GM19452 (cell line): ENCODE measurements around the gene PCDHA1.

Source experiments
- ATAC-seq: cut with Tn5 transposase; IDR thresholded peaks from one replicate; pipeline ENCODE4 v1.9.1; 2021; ENCODE audit not compliant: unreplicated experiment

Gene PCDHA1

GRCh38 chr5:140986117-140986521, 200.2 kb downstream of the PCDHA1 start:
- ATAC-seq = no peak

- no peak for ATAC-seq
Observed at GRCh38 chr5:140988100-140988499, 202.2 kb downstream of the PCDHA1 start.

DNA sequence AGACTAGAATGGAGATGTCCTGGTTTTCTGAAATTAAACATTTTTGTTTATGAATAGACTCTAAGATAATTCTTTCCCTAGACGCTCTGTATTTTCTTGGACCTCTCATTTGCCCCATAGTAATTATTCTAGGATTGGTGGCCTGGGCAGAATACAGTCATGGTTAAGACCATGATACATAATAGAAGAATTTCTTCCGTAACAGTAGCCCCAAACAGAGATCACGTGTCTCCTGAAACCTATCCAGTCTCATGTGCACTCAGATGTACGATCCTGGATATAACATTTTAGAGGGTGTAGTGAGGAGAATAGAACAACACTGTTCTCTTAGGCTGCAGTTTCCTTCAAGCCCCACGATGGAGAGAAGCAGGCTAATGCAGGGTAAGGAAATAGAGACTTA, 202.7 kb downstream of the PCDHA1 start:
- ATAC-seq = no peak

DNA sequence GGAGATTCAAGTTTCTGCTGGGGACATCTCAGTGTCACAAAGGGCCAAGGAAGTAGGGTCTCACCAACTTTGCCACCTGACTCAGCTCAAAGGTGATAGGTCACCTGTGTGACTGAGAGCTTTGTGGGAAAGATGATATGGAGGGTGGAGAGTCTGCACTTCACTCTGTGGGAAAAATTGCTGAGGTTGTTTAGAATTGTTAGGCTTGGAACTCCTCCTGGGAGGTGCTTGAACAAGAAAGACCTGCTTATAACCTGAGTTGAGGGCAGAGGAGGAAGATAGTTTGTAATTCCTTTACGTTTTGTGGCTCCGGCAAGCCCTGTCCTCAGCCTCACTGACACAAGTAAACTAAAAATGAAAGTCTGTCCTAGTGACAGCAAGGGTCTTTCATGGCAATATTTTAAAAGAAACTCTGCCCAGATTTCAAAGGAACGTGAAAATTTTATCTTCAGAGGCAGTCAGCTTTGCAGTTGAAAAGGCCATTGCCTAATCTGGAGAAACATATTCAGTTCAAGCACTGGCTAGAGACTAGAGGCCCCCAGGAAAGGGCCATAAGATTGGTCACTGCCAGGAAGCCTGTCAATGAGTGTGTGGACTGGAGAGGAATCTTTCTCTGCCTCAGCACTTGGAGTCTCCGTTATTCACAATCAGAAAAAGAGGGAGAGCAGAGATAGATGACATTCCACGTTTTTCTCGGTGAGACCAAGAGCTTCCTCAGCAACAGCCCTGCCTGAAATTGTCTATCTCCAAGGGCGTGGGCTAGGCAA, 203.5 kb downstream of the PCDHA1 start:
- ATAC-seq = no peak

- ATAC-seq = no peak
Observed at GRCh38 chr5:140992828-140993227, 206.9 kb downstream of the PCDHA1 start.

GRCh38 chr5:140996060-140996459, 210.1 kb downstream of the PCDHA1 start:
- ATAC-seq = no peak

DNA sequence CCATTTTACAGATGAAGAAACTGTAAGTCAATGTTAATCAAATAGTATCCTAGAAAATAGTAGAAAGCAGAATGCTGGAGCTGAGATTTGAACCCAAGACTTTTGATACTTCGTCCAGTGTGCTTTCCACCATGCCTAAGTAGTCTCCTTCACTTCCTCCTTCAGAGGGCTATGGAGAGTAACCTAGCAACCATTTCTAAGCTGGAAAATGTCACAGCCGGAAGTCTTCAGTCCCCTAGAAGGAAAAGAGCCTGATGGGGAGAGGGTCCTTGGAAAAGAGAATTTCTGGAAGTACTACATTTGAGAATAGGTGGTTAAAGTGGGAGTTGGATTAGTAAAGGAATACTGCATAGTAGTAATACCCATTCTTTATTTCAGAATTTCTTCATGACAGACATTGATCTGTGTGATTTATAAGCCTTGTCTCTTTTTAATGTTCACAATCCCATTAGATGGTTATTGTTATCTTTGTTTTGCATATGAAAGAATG, 213.0 kb downstream of the PCDHA1 start:
- no peak for ATAC-seq

DNA sequence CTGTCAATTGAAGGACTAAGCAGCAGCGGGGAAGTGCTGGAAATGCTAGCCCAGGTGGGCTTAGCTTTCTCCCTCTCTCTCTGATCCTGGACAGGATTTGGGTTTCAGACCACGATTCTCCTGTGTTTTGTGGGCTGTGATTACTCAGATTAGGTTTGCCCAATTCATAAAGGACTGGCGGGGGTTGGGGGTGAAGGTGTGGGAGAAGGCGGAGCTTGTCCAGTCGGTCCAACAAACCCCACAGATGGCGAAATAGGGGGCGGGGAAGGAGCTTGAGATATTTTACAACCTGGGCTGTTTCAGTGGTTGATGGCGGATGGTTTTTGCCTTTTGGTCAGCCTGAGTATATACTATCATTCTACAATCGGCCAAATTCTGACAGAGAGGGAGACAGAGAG, 215.5 kb downstream of the PCDHA1 start:
- no peak for ATAC-seq

GRCh38 chr5:141001844-141002604, 216.1 kb downstream of the PCDHA1 start:
- no peak for ATAC-seq

DNA sequence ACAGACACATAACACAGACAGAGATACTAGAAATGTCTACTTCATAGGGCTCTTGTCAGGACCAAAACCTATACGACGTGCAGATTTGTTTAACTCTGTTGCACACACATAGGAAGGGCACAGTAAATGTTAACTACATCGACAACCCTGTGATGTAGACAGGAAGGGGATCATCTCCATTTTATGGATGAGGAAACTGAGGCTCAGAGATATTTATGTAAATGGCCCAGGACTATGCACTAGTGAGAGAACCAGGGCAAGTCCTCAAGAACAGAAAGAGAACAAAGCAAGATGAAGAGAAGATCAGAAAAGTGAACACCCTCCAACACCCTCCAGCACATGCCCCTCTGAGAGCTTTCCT, 216.6 kb downstream of the PCDHA1 start:
- ATAC-seq = no peak

GRCh38 chr5:141003031-141003430, 217.1 kb downstream of the PCDHA1 start:
- ATAC-seq = no peak

GRCh38 chr5:141003791-141004611, 218.1 kb downstream of the PCDHA1 start:
- ATAC-seq = no peak

GRCh38 chr5:141007791-141008190, 221.9 kb downstream of the PCDHA1 start:
- no peak for ATAC-seq

- ATAC-seq = no peak
Observed at GRCh38 chr5:141010047-141010793, 224.3 kb downstream of the PCDHA1 start.

DNA sequence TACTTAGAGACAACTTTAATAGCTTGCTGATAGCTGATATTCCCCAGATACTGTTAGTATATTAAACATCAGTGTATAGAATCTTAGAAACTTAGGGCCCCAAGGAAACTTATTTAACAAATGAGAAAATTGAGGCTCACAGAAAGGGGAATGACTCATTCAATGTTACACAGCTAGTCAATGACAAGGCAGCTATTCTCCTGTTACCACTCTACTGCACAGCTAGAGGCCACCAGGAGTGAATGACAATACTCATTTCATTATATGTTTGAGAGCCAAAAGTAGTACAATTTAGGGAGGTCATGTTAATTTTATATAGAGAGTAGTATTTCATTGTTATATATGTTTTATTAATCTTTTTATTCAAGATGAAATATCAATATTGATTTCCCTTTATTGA, 232.0 kb downstream of the PCDHA1 start:
- no peak for ATAC-seq

- ATAC-seq = no peak
Observed at GRCh38 chr5:141022384-141022783, 236.4 kb downstream of the PCDHA1 start.

- no peak for ATAC-seq
Observed at GRCh38 chr5:141031006-141031405, 245.1 kb downstream of the PCDHA1 start.

GRCh38 chr5:141032626-141033025, 246.7 kb downstream of the PCDHA1 start:
- no peak for ATAC-seq

GRCh38 chr5:141039061-141039460, 253.1 kb downstream of the PCDHA1 start:
- ATAC-seq = no peak

DNA sequence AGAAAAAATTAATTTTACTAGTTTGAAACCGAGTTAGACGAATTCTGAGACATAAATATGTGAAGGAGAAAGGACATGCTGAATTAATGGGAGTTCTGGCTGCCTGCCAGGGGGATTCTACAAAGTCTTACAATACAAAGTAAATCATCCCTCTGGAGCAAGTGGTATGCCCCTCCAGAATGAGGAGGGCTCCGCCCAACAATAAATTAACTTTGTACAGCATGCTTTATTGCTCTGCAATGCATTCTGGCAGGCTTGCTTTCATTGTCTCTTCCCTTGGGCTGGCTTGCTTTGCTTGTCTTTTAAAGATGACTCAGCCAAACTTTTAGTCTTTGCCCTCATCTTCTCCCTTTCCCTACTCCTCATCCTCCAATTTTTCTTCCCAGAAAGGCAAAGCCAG, 253.6 kb downstream of the PCDHA1 start:
- no peak for ATAC-seq
